GM12874 (cell line): ENCODE results near the gene MEGF6.

Experiments
- CTCF ChIP-seq: IDR thresholded peaks from 2 replicates; pipeline ENCODE4 v1.5.1; 2011; ENCODE audit warnings: low read depth, mild to moderate bottlenecking, control low read depth, low read length, moderate library complexity; ENCODE audit not compliant: insufficient read depth

Gene MEGF6

DNA sequence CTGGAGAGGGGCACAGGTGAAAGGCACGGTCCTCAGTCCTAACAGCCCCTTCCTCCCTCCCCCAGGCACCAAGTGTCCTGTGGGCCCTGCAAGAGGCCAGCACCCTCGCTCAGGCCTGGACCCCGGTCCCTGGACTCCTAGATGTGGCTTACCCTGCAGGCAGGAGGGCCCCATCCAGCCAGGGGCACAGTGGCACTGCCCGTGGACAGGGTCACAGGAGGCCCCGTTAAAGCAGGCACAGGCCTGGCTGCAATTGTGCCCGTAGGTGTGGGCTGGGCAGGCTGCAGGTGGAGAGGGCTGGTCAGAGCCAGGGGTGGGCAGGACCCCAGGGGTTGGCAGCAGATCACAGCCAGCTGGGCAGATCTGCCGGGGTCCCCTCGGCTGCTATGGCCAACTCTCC is 112.3 kb downstream of the MEGF6 start:
- no peak for TF ChIP-seq CTCF

GRCh38 chr1:3498246-3498930 is 112.9 kb downstream of the MEGF6 start:
- no peak for TF ChIP-seq CTCF

DNA sequence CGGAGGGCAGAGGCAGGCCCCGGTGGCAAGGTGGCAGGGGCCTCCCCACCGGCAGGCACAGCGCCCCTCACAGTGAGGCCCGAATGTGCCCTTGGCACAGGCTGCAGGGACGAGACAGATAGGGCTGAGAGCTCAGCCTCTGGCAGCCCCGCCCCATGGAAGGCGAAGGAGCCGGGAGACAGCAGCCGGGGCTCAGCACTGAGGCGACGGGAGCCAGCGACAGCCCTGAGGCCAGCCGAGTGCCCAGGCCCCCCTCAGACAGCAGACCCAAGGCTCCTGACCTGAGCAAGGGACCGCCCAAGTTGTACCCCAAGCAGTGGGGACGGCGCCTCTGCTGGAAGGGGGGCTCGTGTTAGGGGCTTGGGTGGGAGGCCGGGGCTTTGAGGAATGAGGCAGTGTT is 113.8 kb downstream of the MEGF6 start:
- no peak for TF ChIP-seq CTCF

GRCh38 chr1:3496916-3497315 is 114.4 kb downstream of the MEGF6 start:
- no peak for TF ChIP-seq CTCF

DNA sequence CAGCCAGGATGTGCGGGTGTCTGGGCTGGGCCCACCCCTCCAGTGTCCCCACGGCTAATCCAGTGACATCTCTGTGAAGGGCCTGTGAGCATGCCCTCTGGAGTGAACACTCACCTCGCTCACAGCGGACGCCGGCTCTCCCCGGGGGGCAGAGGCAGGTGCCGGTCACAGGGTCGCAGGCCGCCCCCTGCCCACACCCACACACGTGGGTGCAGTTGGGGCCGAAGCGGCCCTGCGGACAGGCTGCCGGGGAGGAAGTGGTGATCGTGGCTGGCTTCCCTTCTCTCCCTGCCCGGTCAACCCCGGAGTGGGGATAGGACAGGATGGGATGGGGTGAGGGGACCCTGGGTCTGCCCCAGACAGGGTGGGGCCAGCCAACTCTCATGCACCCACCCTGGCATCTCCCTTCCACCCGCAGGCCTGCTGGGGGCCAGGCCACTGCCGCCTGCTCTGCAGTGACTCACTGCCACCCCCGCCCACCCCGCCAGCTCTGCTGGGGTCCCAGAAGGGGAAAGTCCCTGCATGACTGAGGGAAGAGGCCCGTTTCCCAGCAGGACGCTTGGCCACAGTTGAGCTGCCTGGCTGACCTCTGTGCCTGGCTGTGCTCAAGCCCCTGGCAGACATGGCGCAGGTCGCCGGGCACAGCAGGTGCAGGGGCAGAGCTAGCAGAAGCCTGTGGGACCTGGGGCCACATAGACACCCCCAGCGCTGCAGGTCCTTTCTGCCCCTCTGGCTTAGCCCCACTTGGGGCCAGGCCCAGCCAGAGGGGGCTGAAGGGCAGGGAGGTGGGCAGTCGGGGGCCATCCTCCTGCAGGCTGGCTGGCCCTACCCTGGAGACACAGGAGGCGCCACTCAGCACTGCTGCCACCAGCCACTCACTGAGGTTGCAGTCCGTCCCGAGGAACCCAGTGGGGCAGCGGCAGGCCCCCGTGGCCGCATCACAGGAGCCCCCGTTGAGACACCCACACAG is 115.2 kb downstream of the MEGF6 start:
- no peak for TF ChIP-seq CTCF

DNA sequence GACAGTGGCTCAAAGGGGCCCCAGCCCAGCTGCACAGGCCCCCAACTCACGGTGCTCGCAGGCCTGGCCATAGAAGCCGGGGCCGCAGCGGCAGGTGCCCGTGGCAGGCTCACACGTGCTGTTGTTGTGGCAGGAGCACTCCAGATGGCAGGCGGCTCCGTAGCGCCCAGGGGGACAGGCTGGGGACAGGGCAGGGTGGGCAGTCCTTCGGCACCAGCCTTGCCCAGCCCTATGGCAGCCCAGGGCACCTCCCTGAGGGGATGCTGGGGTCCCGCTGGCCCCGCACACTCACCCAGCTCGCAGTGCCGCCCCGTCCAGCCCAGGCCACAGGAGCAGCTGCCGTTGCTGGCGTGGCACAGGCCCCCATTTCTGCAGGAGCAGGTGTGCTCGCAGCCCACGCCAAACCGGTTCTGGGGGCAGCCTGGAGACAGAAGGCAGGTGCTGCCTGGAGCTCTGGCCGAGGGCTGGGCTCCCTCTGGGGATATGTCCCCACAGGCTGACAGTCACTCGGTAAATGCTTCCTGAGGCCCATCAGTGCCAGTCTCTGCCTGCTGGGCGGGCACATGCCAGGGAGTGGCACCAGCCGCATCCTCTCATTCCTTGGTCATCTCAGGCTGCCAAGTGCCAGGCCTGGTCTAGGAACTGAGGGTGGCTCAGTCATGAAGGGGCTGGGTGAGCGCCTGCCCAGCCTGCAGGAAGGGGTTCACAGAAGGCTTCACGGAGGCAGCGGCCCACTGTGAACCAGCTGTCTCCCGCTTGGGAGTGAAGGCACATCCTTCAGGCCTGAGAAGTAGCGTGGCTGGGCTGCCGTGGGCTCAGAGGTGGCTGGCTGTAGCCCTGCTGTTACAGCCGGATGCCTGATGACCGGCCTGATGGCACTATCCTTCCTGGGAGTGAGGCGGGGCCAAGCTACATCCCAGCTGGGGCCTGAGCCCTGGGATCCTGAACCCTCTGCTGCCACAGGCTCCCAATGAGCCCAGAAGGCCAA is 116.7 kb downstream of the MEGF6 start:
- no peak for TF ChIP-seq CTCF
